Left ventricle myocardium inferior (tissue), 1 donor: ENCODE results near the gene NXNL1. TPM values are rescaled to one million over a fixed set of nuclear protein-coding genes. Genes with fewer than 3 reads are reported as not detected.

Experiments used
- DNase-seq: peaks from one replicate; pipeline ENCODE4 v3.0.0-alpha.2; 2020
- H3K27ac ChIP-seq: fragments of 200-600 bp; replicated peaks from 2 replicates; pipeline ENCODE4 v1.8.0; 2021
- H3K27me3 ChIP-seq: fragments of 200-600 bp; 2 replicates; pipeline ENCODE4 v1.8.0; 2021; ENCODE audit warnings: low read depth
- H3K36me3 ChIP-seq: fragments of 200-600 bp; 2 replicates; pipeline ENCODE4 v1.8.0; 2021
- H3K4me1 ChIP-seq: fragments of 200-600 bp; 2 replicates; pipeline ENCODE4 v1.8.0; 2021
- H3K4me3 ChIP-seq: fragments of 200-600 bp; 2 replicates; pipeline ENCODE4 v1.8.0; 2021; ENCODE audit warnings: mild to moderate bottlenecking, moderate library complexity
- H3K9me3 ChIP-seq: fragments of 200-600 bp; replicated peaks from 2 replicates; pipeline ENCODE4 v1.8.0; 2021
- intact Hi-C: fragments of 100-400 bp; cut with micrococcal nuclease; formaldehyde crosslinking; loops from one replicate; pipeline ENCODE4 v1.11.0; 2022
- total RNA-seq: library from RNA; stranded (reverse); fragmentation: NEBNext Ultra II Directional; extraction: Animal tissue kit (Norgen Biotek cat#: 25700); gene quantifications from one replicate; pipeline ENCODE4 v1.2.1, GENCODE V29; 2021
- TF ChIP-seq, protein P1 (sequence below): fragments of 200-600 bp; IDR thresholded peaks from 2 replicates; pipeline ENCODE4 v1.8.0; 2021; ENCODE audit warnings: antibody characterized with exemption, mild to moderate bottlenecking, borderline replicate concordance
- donor health status: DM: no; HTN: yes; CAD: no; lungs with severe emphysema.

Gene NXNL1
- total RNA-seq, 1 donor from 2014 or later = 0.33 TPM

DNA sequence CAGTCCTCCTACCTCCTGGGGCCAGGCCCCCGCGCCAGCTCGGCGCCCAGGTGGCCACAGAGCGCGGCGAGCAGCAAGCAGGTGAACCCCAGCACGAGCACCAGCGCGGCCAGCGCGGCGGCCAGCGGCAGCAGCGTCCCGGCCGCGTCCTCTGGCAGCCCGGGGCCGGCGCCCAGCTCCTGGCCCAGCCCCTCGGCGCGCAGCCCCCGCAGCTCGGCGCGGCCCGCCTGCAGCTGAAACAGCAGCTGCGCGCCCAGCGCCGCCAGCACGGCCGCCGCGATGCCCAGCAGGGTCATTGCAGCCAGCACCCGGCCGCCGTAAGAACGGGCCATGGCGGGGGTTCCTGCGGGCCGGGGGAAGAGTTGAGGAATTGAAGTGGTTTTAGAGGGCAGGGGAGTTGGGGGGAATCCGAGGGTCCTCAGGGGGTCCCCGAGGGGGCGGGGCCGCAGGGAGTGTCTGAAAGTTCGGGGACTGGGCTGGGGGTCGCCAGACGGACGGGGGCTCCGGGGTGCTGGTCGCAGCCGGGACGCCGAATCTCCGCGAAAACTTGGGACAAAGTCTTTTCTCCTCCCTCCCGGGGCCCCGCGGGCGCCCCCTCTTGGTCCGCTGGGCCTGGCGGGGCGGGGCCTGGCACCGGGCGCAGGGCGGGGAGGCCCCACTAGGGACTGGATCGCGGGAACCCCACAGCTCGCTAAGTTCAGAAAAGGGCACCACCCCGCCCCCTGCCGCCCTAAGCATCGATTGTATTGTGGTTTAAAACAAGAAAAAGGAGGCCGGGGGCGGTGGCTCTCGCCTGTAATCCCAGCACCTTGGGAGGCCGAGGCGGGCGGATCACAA, 12.4 kb downstream of the NXNL1 start, which contains the start of gene TMEM221:
Gene TMEM221, minus strand, starts transcription at position 538 of the 837 bp plus-strand sequence. Its CDS starts 206 bp downstream, at position 332.
- intact Hi-C loops = no loop called here
- Histone ChIP-seq H3K36me3 (no peaks in the 10 kb centered on the region), H3K9me3 (no peaks in the 10 kb centered on the region), H3K4me1 (peaks cover 8% of the 10 kb centered on the region), H3K27ac (no peak within 1 kb of the TSS), H3K27me3 (peaks cover 46% of the 10 kb centered on the region), H3K4me3 (peak within 1 kb of the TSS; percentile 63)
- TF ChIP-seq, protein P1, sequence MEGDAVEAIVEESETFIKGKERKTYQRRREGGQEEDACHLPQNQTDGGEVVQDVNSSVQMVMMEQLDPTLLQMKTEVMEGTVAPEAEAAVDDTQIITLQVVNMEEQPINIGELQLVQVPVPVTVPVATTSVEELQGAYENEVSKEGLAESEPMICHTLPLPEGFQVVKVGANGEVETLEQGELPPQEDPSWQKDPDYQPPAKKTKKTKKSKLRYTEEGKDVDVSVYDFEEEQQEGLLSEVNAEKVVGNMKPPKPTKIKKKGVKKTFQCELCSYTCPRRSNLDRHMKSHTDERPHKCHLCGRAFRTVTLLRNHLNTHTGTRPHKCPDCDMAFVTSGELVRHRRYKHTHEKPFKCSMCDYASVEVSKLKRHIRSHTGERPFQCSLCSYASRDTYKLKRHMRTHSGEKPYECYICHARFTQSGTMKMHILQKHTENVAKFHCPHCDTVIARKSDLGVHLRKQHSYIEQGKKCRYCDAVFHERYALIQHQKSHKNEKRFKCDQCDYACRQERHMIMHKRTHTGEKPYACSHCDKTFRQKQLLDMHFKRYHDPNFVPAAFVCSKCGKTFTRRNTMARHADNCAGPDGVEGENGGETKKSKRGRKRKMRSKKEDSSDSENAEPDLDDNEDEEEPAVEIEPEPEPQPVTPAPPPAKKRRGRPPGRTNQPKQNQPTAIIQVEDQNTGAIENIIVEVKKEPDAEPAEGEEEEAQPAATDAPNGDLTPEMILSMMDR = peak; percentile 66
- peak; percentile 47 for DNase-seq

DNA sequence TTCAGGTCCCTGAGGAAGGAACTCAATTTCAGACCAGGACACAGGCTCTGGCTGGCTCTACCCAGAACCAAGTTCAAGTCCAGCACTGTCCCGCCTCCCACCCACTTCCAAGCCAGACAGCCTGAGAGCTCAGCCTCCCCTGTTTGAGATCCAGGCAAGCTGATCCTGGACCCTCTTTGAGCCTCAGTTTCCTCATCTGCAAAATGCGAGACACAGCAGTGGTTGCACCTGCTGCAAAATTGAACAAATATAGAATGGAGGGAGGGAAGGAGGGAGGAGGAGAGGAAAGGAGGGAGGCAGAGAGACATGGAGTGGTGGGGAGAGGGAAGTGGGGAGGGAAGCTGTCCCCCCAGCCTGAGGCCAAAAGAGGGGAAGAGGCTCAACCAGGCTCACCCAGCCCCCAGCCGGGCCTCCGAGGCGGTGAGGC, 13.0 kb downstream of the NXNL1 start:
- TF ChIP-seq, protein P1 = no peak
- Histone ChIP-seq H3K36me3 (no peaks in the 10 kb centered on the region), H3K4me1 (peaks cover 8% of the 10 kb centered on the region), H3K9me3 (no peaks in the 10 kb centered on the region), H3K27me3 (peaks cover 42% of the 10 kb centered on the region), H3K4me3 (peak overlapping the region; percentile 63), H3K27ac (no peak overlapping the region)
- intact Hi-C loops = no loop called here
- DNase-seq = no peak

DNA sequence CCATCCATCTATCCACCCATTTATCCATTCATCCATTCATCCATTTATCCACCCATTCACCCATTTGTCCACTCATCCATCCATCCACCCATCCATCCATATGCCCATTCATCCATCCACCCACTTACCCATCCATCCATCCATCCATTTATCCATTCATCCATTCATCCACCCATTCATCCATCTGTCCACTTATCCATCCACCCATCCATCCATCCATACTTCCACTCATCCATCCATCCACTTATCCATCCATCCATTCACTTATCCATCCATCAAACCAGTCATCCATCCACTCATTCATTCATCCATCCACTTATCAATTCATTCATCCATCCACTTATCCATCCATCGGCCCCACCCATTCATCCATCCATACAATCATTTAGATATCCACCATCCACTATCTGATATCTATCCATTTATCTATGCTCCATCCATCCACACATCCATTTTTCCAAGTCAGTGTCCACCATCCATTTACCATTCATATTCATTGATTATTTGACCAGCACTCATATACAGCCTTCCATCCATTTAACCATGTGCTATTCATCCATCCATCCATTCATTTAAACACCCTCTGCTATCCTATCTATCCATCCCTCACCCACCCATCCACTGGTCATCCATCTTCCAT, 15.1 kb downstream of the NXNL1 start:
- H3K27ac ChIP-seq = no peak overlapping the region
- TF ChIP-seq, protein P1 = no peak
- H3K9me3 ChIP-seq = peaks cover 4% of the 10 kb centered on the region
- H3K27me3 ChIP-seq = peaks cover 22% of the 10 kb centered on the region
- no peaks in the 10 kb centered on the region for H3K36me3 ChIP-seq
- H3K4me3 ChIP-seq = no peak overlapping the region
- H3K4me1 ChIP-seq = peaks cover 8% of the 10 kb centered on the region
- intact Hi-C loops = no loop called here
- DNase-seq = no peak

DNA sequence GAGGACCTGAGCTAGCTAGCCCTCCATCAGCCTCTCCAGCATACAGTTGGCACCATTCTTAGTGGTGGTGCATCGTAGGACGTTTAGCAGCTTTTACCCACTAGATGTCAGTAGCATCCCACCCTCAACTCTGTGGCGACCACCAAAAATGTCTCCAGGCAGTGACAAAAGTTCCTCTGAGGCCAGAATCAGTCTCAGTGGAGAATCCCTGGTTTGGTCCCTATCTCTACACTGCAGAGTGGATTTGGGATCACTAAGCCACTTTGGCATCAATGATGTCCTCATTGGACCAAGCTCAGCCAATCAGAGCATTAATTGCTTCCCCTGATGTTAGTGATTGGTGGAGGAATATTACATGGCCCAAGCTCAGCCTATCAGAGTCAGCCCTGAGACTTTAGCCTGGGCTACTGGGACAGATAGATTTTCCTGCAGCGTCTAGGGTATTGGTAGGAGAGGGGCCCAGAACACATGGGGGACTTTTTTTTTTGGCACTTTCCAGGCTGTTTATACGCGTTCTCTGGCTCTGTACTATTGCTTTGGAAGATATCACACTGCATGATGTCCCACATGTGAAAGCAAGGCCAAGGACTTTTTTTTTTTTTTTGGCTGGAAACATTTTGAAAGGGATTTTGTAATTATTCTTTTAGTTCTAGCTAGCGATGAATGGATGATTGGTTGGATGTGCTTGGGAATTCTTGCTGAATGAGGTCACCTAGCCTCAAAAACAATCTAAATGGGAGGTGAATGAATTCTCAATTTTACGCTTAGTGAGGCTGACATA, 19.3 kb downstream of the NXNL1 start:
- Histone ChIP-seq H3K27me3 (no peaks in the 10 kb centered on the region), H3K36me3 (no peaks in the 10 kb centered on the region), H3K4me3 (no peak overlapping the region), H3K27ac (no peak overlapping the region), H3K9me3 (peaks cover 4% of the 10 kb centered on the region), H3K4me1 (no peaks in the 10 kb centered on the region)
- DNase-seq = no peak
- TF ChIP-seq, protein P1 = peak; percentile 51
- intact Hi-C loops = no loop called here

DNA sequence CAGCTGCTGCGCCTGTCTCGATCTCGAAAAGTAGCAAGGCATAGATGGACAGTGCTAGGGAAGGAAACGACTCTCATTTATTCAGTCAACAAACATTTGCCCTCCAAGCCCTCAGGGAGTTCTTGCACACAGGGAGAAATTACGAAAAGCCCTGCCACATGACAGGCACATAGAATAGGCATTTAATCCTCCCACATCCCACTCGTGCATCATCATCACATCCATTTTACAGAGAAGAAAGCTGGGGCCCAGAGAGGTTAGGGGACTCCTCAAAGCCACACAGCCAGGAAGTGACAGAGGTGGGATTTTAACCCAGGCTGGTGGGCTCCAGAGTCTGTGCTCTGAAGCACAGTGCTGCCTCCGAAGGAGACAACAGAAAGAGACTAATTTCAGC, 23.9 kb downstream of the NXNL1 start:
- TF ChIP-seq, protein P1 = no peak
- Histone ChIP-seq H3K4me1 (no peaks in the 10 kb centered on the region), H3K27me3 (no peaks in the 10 kb centered on the region), H3K9me3 (peaks cover 8% of the 10 kb centered on the region), H3K4me3 (no peak overlapping the region), H3K27ac (no peak overlapping the region), H3K36me3 (no peaks in the 10 kb centered on the region)
- no peak for DNase-seq
- intact Hi-C loops = no loop called here
